ENCODE data around the gene LTBP3. TPM values are rescaled to one million over a fixed set of nuclear protein-coding genes. Genes with fewer than 3 reads are reported as not detected.

LTBP3 gene
- total RNA-seq, 1 experiment from 2014 or later, result 166 TPM

GRCh38 chr11:65502274-65502554 is 55.9 kb downstream of the LTBP3 start:
- peaks cover 4% of the 10 kb centered on the region for H3K4me1 Mint-ChIP-seq (ENCODE audit: low read depth, unreplicated experiment)
- no peak for DNase-seq
- H3K36me3 Mint-ChIP-seq (ENCODE audit: insufficient read depth, unreplicated experiment), result no peaks in the 10 kb centered on the region
- intact Hi-C loops (cut with micrococcal nuclease; ENCODE audit: unreplicated experiment), result no loop called here
- TF ChIP-seq CTCF (IDR thresholded peaks at IDR 0.05; ENCODE audit: unreplicated experiment), result no peak
- H3K9me3 Mint-ChIP-seq (ENCODE audit: low read depth, unreplicated experiment), result no peaks in the 10 kb centered on the region
- CTCF ChIA-PET, result interaction anchor here (0.7 to 1.5 kb wide), 4 partner anchors 27 to 79 kb away, joined by 3 to 6 read pairs (median 4); partner anchors contain the start of gene NEAT1
- no TSS peak for BruUV-seq (replicated peaks)
- H3K4me3 Mint-ChIP-seq (ENCODE audit: low read depth, unreplicated experiment), result no peak overlapping the region
- no peak overlapping the region for H3K27ac Mint-ChIP-seq (ENCODE audit: unreplicated experiment)
- H3K27me3 Mint-ChIP-seq (ENCODE audit: unreplicated experiment), result peaks cover 3% of the 10 kb centered on the region

- H3K4me3 Mint-ChIP-seq (ENCODE audit: low read depth, unreplicated experiment), result no peak overlapping the region
- no peak for TF ChIP-seq CTCF (IDR thresholded peaks at IDR 0.05; ENCODE audit: unreplicated experiment)
- no peak overlapping the region for H3K27ac Mint-ChIP-seq (ENCODE audit: unreplicated experiment)
- TSS peak; percentile 0 for BruUV-seq (replicated peaks)
- H3K27me3 Mint-ChIP-seq (ENCODE audit: unreplicated experiment), result no peaks in the 10 kb centered on the region
- H3K4me1 Mint-ChIP-seq (ENCODE audit: low read depth, unreplicated experiment), result peaks cover 8% of the 10 kb centered on the region
- no peaks in the 10 kb centered on the region for H3K36me3 Mint-ChIP-seq (ENCODE audit: insufficient read depth, unreplicated experiment)
- intact Hi-C loops (cut with micrococcal nuclease; ENCODE audit: unreplicated experiment), result loop anchor here (1.0 kb wide), 1 partner anchor 77 kb away; no protein-coding TSS in a partner anchor
- H3K9me3 Mint-ChIP-seq (ENCODE audit: low read depth, unreplicated experiment), result no peaks in the 10 kb centered on the region
- CTCF ChIA-PET, result interaction anchor here (1.3 to 1.5 kb wide), 3 partner anchors 30 to 78 kb away, joined by 3 to 6 read pairs (median 4); partner anchors contain the start of gene NEAT1
- DNase-seq, result no peak
Observed at GRCh38 chr11:65501472-65502273, 56.5 kb downstream of the LTBP3 start.

DNA sequence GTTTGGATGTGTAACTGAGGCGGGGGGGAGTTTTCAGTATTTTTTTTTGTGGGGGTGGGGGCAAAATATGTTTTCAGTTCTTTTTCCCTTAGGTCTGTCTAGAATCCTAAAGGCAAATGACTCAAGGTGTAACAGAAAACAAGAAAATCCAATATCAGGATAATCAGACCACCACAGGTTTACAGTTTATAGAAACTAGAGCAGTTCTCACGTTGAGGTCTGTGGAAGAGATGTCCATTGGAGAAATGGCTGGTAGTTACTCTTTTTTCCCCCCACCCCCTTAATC is 57.0 kb downstream of the LTBP3 start:
- no peak for TF ChIP-seq CTCF (IDR thresholded peaks at IDR 0.05; ENCODE audit: unreplicated experiment)
- Mint-ChIP-seq H3K27ac (ENCODE audit: unreplicated experiment) (no peak overlapping the region), H3K4me1 (ENCODE audit: low read depth, unreplicated experiment) (peaks cover 14% of the 10 kb centered on the region), H3K36me3 (ENCODE audit: insufficient read depth, unreplicated experiment) (no peaks in the 10 kb centered on the region), H3K9me3 (ENCODE audit: low read depth, unreplicated experiment) (no peaks in the 10 kb centered on the region), H3K27me3 (ENCODE audit: unreplicated experiment) (no peaks in the 10 kb centered on the region), H3K4me3 (ENCODE audit: low read depth, unreplicated experiment) (no peak overlapping the region)
- BruUV-seq (replicated peaks), result no TSS peak
- DNase-seq, result no peak
- intact Hi-C loops (cut with micrococcal nuclease; ENCODE audit: unreplicated experiment), result loop anchor here (1.0 kb wide), 1 partner anchor 77 kb away; no protein-coding TSS in a partner anchor
- CTCF ChIA-PET, result interaction anchor here (1.2 kb wide), 1 partner anchor 114 kb away, joined by 4 read pairs; no protein-coding TSS in a partner anchor

GRCh38 chr11:65500387-65501185 is 57.6 kb downstream of the LTBP3 start:
- Mint-ChIP-seq H3K27ac (ENCODE audit: unreplicated experiment) (no peak overlapping the region), H3K4me3 (ENCODE audit: low read depth, unreplicated experiment) (no peak overlapping the region), H3K4me1 (ENCODE audit: low read depth, unreplicated experiment) (peaks cover 15% of the 10 kb centered on the region), H3K27me3 (ENCODE audit: unreplicated experiment) (no peaks in the 10 kb centered on the region), H3K36me3 (ENCODE audit: insufficient read depth, unreplicated experiment) (no peaks in the 10 kb centered on the region), H3K9me3 (ENCODE audit: low read depth, unreplicated experiment) (no peaks in the 10 kb centered on the region)
- no TSS peak for BruUV-seq (replicated peaks)
- CTCF ChIA-PET, result interaction anchor here (1.2 to 2.8 kb wide), 2 partner anchors 29 to 113 kb away, joined by 4 to 15 read pairs; no protein-coding TSS in a partner anchor
- intact Hi-C loops (cut with micrococcal nuclease; ENCODE audit: unreplicated experiment), result loop anchor here (1.0 kb wide), 1 partner anchor 76 kb away; no protein-coding TSS in a partner anchor
- no peak for DNase-seq
- no peak for TF ChIP-seq CTCF (IDR thresholded peaks at IDR 0.05; ENCODE audit: unreplicated experiment)
